PFSK-1 (cell line): ENCODE results near the gene IL15RA.

Source experiments
- FOXP2 ChIP-seq: optimal IDR thresholded peaks from 2 replicates; pipeline ENCODE3; 2011; ENCODE audit warnings: borderline replicate concordance, control low read depth, inconsistent platforms; ENCODE audit not compliant: insufficient read depth; ENCODE audit errors: extremely low read length, extremely low read depth
- POLR2AphosphoS5 ChIP-seq: IDR thresholded peaks from 2 replicates; pipeline ENCODE4 v1.6.1; 2012; ENCODE audit warnings: low read depth, mild to moderate bottlenecking, control low read depth, low read length, moderate library complexity
- REST ChIP-seq, 2 experiments: IDR thresholded peaks; 2 replicates each; pipeline versions ENCODE4 v1.6.1 to v1.8.0; 2011 to 2012; ENCODE audit warnings: low read depth in 2 of 2, low read length in 2 of 2, control low read depth in 1 of 2, inconsistent platforms in 1 of 2, mild to moderate bottlenecking in 1 of 2, moderate library complexity in 1 of 2; ENCODE audit not compliant: insufficient read depth in 1 of 2
- SIN3A ChIP-seq: IDR thresholded peaks from 2 replicates; pipeline ENCODE4 v1.6.1; 2012; ENCODE audit warnings: mild to moderate bottlenecking, low read length, moderate library complexity, borderline replicate concordance; ENCODE audit not compliant: insufficient read depth
- TAF1 ChIP-seq: IDR thresholded peaks from 2 replicates; pipeline ENCODE4 v1.6.1; 2012; ENCODE audit warnings: low read length, control low read depth, borderline replicate concordance; ENCODE audit not compliant: insufficient read depth

IL15RA gene

GRCh38 chr10:5992398-5992797 lies 15.1 kb upstream of the IL15RA start:
- TF ChIP-seq POLR2AphosphoS5: no peak
- no peak for TF ChIP-seq TAF1
- no peak for TF ChIP-seq REST (IDR thresholded peaks at IDR 0.05; ENCODE audit: insufficient read depth in 1 of 2, low read depth in 2 of 2, low read length in 2 of 2)
- no peak for TF ChIP-seq SIN3A
- no peak for TF ChIP-seq FOXP2

GRCh38 chr10:5991708-5992107 lies 14.4 kb upstream of the IL15RA start:
- no peak for TF ChIP-seq SIN3A
- TF ChIP-seq REST (IDR thresholded peaks at IDR 0.05; ENCODE audit: insufficient read depth in 1 of 2, low read depth in 2 of 2, low read length in 2 of 2): no peak
- TF ChIP-seq FOXP2: no peak
- no peak for TF ChIP-seq POLR2AphosphoS5

GRCh38 chr10:5989756-5990155 lies 12.4 kb upstream of the IL15RA start:
- no peak for TF ChIP-seq TAF1
- no peak for TF ChIP-seq SIN3A
- TF ChIP-seq REST (IDR thresholded peaks at IDR 0.05; ENCODE audit: insufficient read depth in 1 of 2, low read depth in 2 of 2, low read length in 2 of 2): no peak
- TF ChIP-seq FOXP2: no peak

GRCh38 chr10:5988336-5988920 lies 11.1 kb upstream of the IL15RA start:
- TF ChIP-seq REST (IDR thresholded peaks at IDR 0.05; ENCODE audit: insufficient read depth in 1 of 2, low read depth in 2 of 2, low read length in 2 of 2): no peak
- TF ChIP-seq TAF1: no peak
- TF ChIP-seq SIN3A: no peak
- TF ChIP-seq FOXP2: no peak
- TF ChIP-seq POLR2AphosphoS5: no peak

- no peak for TF ChIP-seq SIN3A
- no peak for TF ChIP-seq FOXP2
- no peak for TF ChIP-seq REST (IDR thresholded peaks at IDR 0.05; ENCODE audit: insufficient read depth in 1 of 2, low read depth in 2 of 2, low read length in 2 of 2)
- TF ChIP-seq POLR2AphosphoS5: no peak
- no peak for TF ChIP-seq TAF1
Measured at GRCh38 chr10:5987747-5988146, 10.4 kb upstream of the IL15RA start.
